ENCODE measurements around the gene MAP3K14. TPM values are rescaled to one million over a fixed set of nuclear protein-coding genes. Genes with fewer than 3 reads are reported as not detected.

MAP3K14 gene
- total and polyA plus RNA-seq, 10 of the 15 experiments (the other 5 are each of a cell fraction or from before 2014, with no cell fraction given), result 2.1 to 33.3 (median 19.7) TPM

GRCh38 chr17:45312477-45313420, 4.1 kb downstream of the MAP3K14 start:
- 8% methylated on average over 8 of the region's 8 CpGs for WGBS (ENCODE audit: insufficient coverage, insufficient replicate concordance, low lambda C conversion rate, missing lambda C conversion rate)
- peak overlapping the region; percentile 95 for H3K9ac ChIP-seq (ENCODE audit: control insufficient read depth, insufficient read depth, low read length)
- DNase-seq (ENCODE audit: low read depth, low spot score) (no peak), FAIRE-seq (no peak), ATAC-seq (no peak; the same call in 2 of the 3 replicates)
- RAD21 ChIA-PET (ENCODE audit: unreplicated experiment), result interaction anchor here (0.6 to 9.6 kb wide), 27 partner anchors 10 to 100 kb away, joined by 3 to 216 read pairs (median 6); no protein-coding TSS in a partner anchor
- no peaks in the 10 kb centered on the region for H3K27me3 ChIP-seq (replicated peaks in 1 of 2; ENCODE audit: control insufficient read depth in 2 of 2, insufficient read depth in 2 of 2, low read length in 1 of 2)
- CTCF ChIA-PET, result interaction anchor here (0.7 to 13.2 kb wide), 28 partner anchors 12 to 177 kb away, joined by 3 to 194 read pairs (median 6); partner anchors contain the start of genes ACBD4, FMNL1 and HEXIM1
- POLR2A ChIA-PET, result interaction anchor here (0.9 to 11.6 kb wide), 19 partner anchors 10 to 177 kb away, joined by 3 to 203 read pairs (median 4); partner anchors contain the start of genes ACBD4, FMNL1 and HEXIM2
- peak overlapping the region; percentile 80 for H3K4me2 ChIP-seq (ENCODE audit: control insufficient read depth, insufficient read depth)
- peaks cover 4 to 14% of the 10 kb centered on the region in 2 experiments for H3K36me3 ChIP-seq (ENCODE audit: control insufficient read depth in 2 of 2, insufficient read depth in 2 of 2, low read length in 1 of 2)
- peak overlapping the region; percentile 57 for H3K4me3 ChIP-seq
- no peaks in the 10 kb centered on the region for H4K20me1 ChIP-seq (ENCODE audit: control insufficient read depth, insufficient read depth)
- BruUV-seq (replicated peaks), result TSS peak; percentile 61
- intact Hi-C loops (cut with micrococcal nuclease; ENCODE audit: unreplicated experiment), result no loop called here
- H2AFZ ChIP-seq (ENCODE audit: control insufficient read depth, low read depth, low read length), result no peak overlapping the region
- in situ Hi-C loops (cut with MboI), result no loop called here
- peak overlapping the region; percentile 91 for H3K27ac ChIP-seq (ENCODE audit: control insufficient read depth, insufficient read depth)
- H3K4me1 ChIP-seq (ENCODE audit: control insufficient read depth, insufficient read depth, low read length), result peaks cover 53% of the 10 kb centered on the region
- H3K79me2 ChIP-seq (ENCODE audit: control insufficient read depth, insufficient read depth, low read length), result peaks cover 89% of the 10 kb centered on the region
- H3K9me3 ChIP-seq (replicated peaks; ENCODE audit: control insufficient read depth, insufficient read depth, low read length), result no peaks in the 10 kb centered on the region
- SMC1A ChIA-PET (ENCODE audit: uncharacterized antibody, unreplicated experiment), result interaction anchor here (0.7 to 17.3 kb wide), 27 partner anchors 8 to 164 kb away, joined by 3 to 171 read pairs (median 6); partner anchors contain the start of gene HEXIM1
- 0 out of 4 replicates have a peak, but pooled peaks of 1 of the 2 experiments have one; percentile 5 for TF ChIP-seq IKZF2 (IDR thresholded peaks at IDR 0.05)
- TF ChIP-seq WRNIP1 (IDR thresholded peaks at IDR 0.05; ENCODE audit: borderline replicate concordance, low read depth, low read length), result 0 out of 2 replicates have a peak, but pooled peaks have one; percentile 35
- TF ChIP-seq RAD51 (IDR thresholded peaks at IDR 0.05), result peak; percentile 80
- no peak for TF ChIP-seq TCF3 (IDR thresholded peaks at IDR 0.05; ENCODE audit: borderline replicate concordance, insufficient read depth, low read depth, low read length)
- peak; percentile 29; the same call in 1 of the 2 replicates for TF ChIP-seq USF2 (IDR thresholded peaks at IDR 0.05; ENCODE audit: borderline replicate concordance, low read depth, low read length)
- TF ChIP-seq, protein P1, sequence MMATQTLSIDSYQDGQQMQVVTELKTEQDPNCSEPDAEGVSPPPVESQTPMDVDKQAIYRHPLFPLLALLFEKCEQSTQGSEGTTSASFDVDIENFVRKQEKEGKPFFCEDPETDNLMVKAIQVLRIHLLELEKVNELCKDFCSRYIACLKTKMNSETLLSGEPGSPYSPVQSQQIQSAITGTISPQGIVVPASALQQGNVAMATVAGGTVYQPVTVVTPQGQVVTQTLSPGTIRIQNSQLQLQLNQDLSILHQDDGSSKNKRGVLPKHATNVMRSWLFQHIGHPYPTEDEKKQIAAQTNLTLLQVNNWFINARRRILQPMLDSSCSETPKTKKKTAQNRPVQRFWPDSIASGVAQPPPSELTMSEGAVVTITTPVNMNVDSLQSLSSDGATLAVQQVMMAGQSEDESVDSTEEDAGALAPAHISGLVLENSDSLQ (IDR thresholded peaks at IDR 0.05), result no peak
- TF ChIP-seq ASH2L (IDR thresholded peaks at IDR 0.05; ENCODE audit: borderline replicate concordance, low read depth), result 0 out of 2 replicates have a peak, but pooled peaks have one; percentile 7
- no peak for TF ChIP-seq HCFC1 (IDR thresholded peaks at IDR 0.05; ENCODE audit: low read length)
- 0 out of 2 replicates have a peak, but pooled peaks have one; percentile 52 for TF ChIP-seq ZNF24 (IDR thresholded peaks at IDR 0.05)
- TF ChIP-seq NR2C1 (IDR thresholded peaks at IDR 0.05), result 0 out of 2 replicates have a peak, but pooled peaks have one; percentile 20
- no peak for TF ChIP-seq CEBPB (IDR thresholded peaks at IDR 0.05; ENCODE audit: borderline replicate concordance in 1 of 2, low read depth in 2 of 2, low read length in 2 of 2)
- no peak for TF ChIP-seq STAT1 (conservative IDR thresholded peaks at IDR 0.05)
- peak; percentile 9; the same call in 1 of the 2 replicates for TF ChIP-seq ATF7 (IDR thresholded peaks at IDR 0.05; ENCODE audit: low read depth)
- TF ChIP-seq SPI1 (IDR thresholded peaks at IDR 0.05; ENCODE audit: borderline replicate concordance, insufficient read depth, low read depth, low read length), result no peak
- 0 out of 2 replicates have a peak, but pooled peaks have one; percentile 1 for TF ChIP-seq POLR2A (IDR thresholded peaks at IDR 0.05; ENCODE audit: low read depth, low read length)
- peak; percentile 51 for TF ChIP-seq SMARCA5 (IDR thresholded peaks at IDR 0.05)
- no peak for TF ChIP-seq TBL1XR1 (IDR thresholded peaks at IDR 0.05; ENCODE audit: low read depth, low read length)
- peak in 1 of 2 experiments; percentile 53; a peak in 1 of 4 replicates for TF ChIP-seq BHLHE40 (IDR thresholded peaks at IDR 0.05; ENCODE audit: borderline replicate concordance in 1 of 2, low read depth in 2 of 2, low read length in 1 of 2)
- TF ChIP-seq RB1 (IDR thresholded peaks at IDR 0.05; ENCODE audit: borderline replicate concordance), result no peak
- no peak for TF ChIP-seq POU2F2 (IDR thresholded peaks at IDR 0.05; ENCODE audit: borderline replicate concordance, low read depth, low read length)
- TF ChIP-seq SIN3A (IDR thresholded peaks at IDR 0.05; ENCODE audit: low read depth, low read length), result no peak

All from GM12878 (cell line).